HCT116 (cell line): ENCODE data around the gene TBC1D23. TPM values are rescaled to one million over a fixed set of nuclear protein-coding genes. Genes with fewer than 3 reads are reported as not detected.

Experiments used
- ATAC-seq: fragments of 200-7000 bp; cut with Tn5 transposase; 2 replicates; pipeline ENCODE4 v1.9.1; 2020; ENCODE audit warnings: mild to moderate bottlenecking, moderate library complexity
- BruUV-seq: library from RNA; stranded (reverse); fragments of 400-500 nt; replicated peaks from 2 replicates; lab custom pipeline; 2021; lab: Mats Ljungman, UMichigan
- CTCF ChIA-PET: fragments of 300-600 bp; sonication (Branson Sonifier 250); formaldehyde crosslinking; loops from one replicate; lab custom pipeline; 2021; ENCODE audit warnings: antibody characterized with exemption; lab: Charles Lee
- POLR2A ChIA-PET: fragments of 300-600, 350-600 bp; sonication (Branson Sonifier 250); formaldehyde crosslinking; loops from one replicate; lab custom pipeline; 2021; ENCODE audit warnings: antibody characterized with exemption; lab: Charles Lee
- RAD21 ChIA-PET, 2 experiments: fragments of 300-600 bp; sonication (Branson Sonifier 250); formaldehyde crosslinking; loops; one replicate each; lab custom pipeline; 2023; ENCODE audit warnings: low total read pairs in 2 of 2; ENCODE audit not compliant: uncharacterized antibody in 2 of 2, unreplicated experiment in 2 of 2, low non-redundant PET in 1 of 2; lab: Charles Lee
- DNase-seq: peaks from one replicate; pipeline ENCODE4 v3.0.0-alpha.2; 2010; ENCODE audit warnings: low read depth, low spot score
- H2AFZ ChIP-seq: fragments of 200-600 bp; shearing (Covaris generic), sonication (generic); 2 replicates; pipeline ENCODE4 v1.6.1; 2017; ENCODE audit warnings: low read depth, mixed run types, mixed read lengths, antibody characterized with exemption, low read length; ENCODE audit not compliant: poor library complexity, severe bottlenecking
- H3K27ac ChIP-seq: 2 replicates; pipeline ENCODE4 v1.5.1; 2012; ENCODE audit warnings: low read depth, low read length
- H3K27me3 ChIP-seq: fragments of 200-600 bp; sonication (generic); 2 replicates; pipeline ENCODE4 v1.6.1; 2016; ENCODE audit warnings: mixed run types, low read length, mixed read lengths; ENCODE audit not compliant: insufficient read depth
- H3K36me3 ChIP-seq, 2 experiments: fragments of 200-500 bp in 1 of 2; fragments of 200-600 bp in 1 of 2; sonication (Bioruptor generic) in 1 of 2; sonication (generic) in 1 of 2; 2 replicates each; pipeline versions ENCODE4 v1.5.1 to v1.6.1; 2014 to 2016; ENCODE audit warnings: low read length in 2 of 2, inconsistent platforms in 1 of 2, mixed read lengths in 1 of 2, mixed run types in 1 of 2; ENCODE audit not compliant: insufficient read depth in 2 of 2, control insufficient read depth in 1 of 2
- H3K4me1 ChIP-seq, 2 experiments: fragments of 200-600 bp in 1 of 2; sonication (generic) in 1 of 2; 2 replicates each; pipeline versions ENCODE4 v1.5.1 to v1.6.1; 2012 to 2017; ENCODE audit warnings: low read length in 2 of 2, inconsistent platforms in 1 of 2, mild to moderate bottlenecking in 1 of 2, mixed read lengths in 1 of 2, mixed run types in 1 of 2, moderate library complexity in 1 of 2; ENCODE audit not compliant: insufficient read depth in 2 of 2, control insufficient read depth in 1 of 2
- H3K4me2 ChIP-seq: fragments of 200-600 bp; sonication (generic); 2 replicates; pipeline ENCODE4 v1.6.1; 2017; ENCODE audit warnings: mixed run types, low read length, mixed read lengths
- H3K4me3 ChIP-seq, 2 experiments: fragments of 200-600 bp in 1 of 2; sonication (generic) in 1 of 2; replicated peaks in 1 of 2; 2 replicates each; pipeline ENCODE4 v1.5.1; 2011 to 2016; ENCODE audit warnings: low read length in 2 of 2, control low read depth in 1 of 2, low read depth in 1 of 2, mild to moderate bottlenecking in 1 of 2, mixed read lengths in 1 of 2, mixed run types in 1 of 2
- H3K79me2 ChIP-seq: fragments of 200-600 bp; sonication (generic); 2 replicates; pipeline ENCODE4 v1.6.1; 2017; ENCODE audit warnings: mild to moderate bottlenecking, mixed run types, low read length, moderate library complexity, mixed read lengths; ENCODE audit not compliant: insufficient read depth
- H3K9ac ChIP-seq: fragments of 200-600 bp; sonication (generic); 2 replicates; pipeline ENCODE4 v1.6.1; 2016; ENCODE audit warnings: low read length, mixed read lengths
- H3K9me2 ChIP-seq: fragments of 200-600 bp; sonication (generic), shearing (Covaris generic); 2 replicates; pipeline ENCODE4 v1.6.1; 2017; ENCODE audit warnings: mixed run types, mild to moderate bottlenecking, moderate library complexity; ENCODE audit not compliant: insufficient read depth
- H3K9me3 ChIP-seq, 2 experiments: fragments of 200-500 bp in 1 of 2; fragments of 200-600 bp in 1 of 2; sonication (Bioruptor generic) in 1 of 2; sonication (generic) in 1 of 2; 2 replicates each; pipeline ENCODE4 v1.6.1; 2014 to 2017; ENCODE audit warnings: low read length in 2 of 2, mixed read lengths in 2 of 2, inconsistent platforms in 1 of 2, low read depth in 1 of 2, mild to moderate bottlenecking in 1 of 2, mixed run types in 1 of 2, moderate library complexity in 1 of 2; ENCODE audit not compliant: control insufficient read depth in 1 of 2, insufficient read depth in 1 of 2
- H4K20me1 ChIP-seq: fragments of 200-600 bp; sonication (generic), shearing (Covaris generic); 2 replicates; pipeline ENCODE4 v1.6.1; 2017; ENCODE audit warnings: mixed run types, mild to moderate bottlenecking, moderate library complexity; ENCODE audit not compliant: insufficient read depth
- CBX3 ChIP-seq: IDR thresholded peaks from 2 replicates; pipeline ENCODE4 v1.6.1; 2012; ENCODE audit warnings: low read depth
- ELF1 ChIP-seq: IDR thresholded peaks from 2 replicates; pipeline ENCODE4 v1.6.1; 2012; ENCODE audit warnings: low read depth, borderline replicate concordance
- EZH2phosphoT487 ChIP-seq: fragments of 200-600 bp; IDR thresholded peaks from 2 replicates; pipeline ENCODE4 v1.6.1; 2018; ENCODE audit warnings: antibody characterized with exemption, borderline replicate concordance
- POLR2A ChIP-seq: IDR thresholded peaks from 2 replicates; pipeline ENCODE4 v1.7.0; 2011; ENCODE audit warnings: borderline replicate concordance; ENCODE audit not compliant: insufficient read depth, insufficient read length; ENCODE audit errors: extremely low read depth
- RAD21 ChIP-seq: IDR thresholded peaks from 2 replicates; pipeline ENCODE4 v1.6.1; 2012; ENCODE audit warnings: low read depth, mild to moderate bottlenecking
- REST ChIP-seq: IDR thresholded peaks from 2 replicates; pipeline ENCODE4 v1.6.1; 2012; ENCODE audit warnings: low read depth
- ZFX ChIP-seq: fragments of 450-650 bp; IDR thresholded peaks from 2 replicates; pipeline ENCODE4 v1.6.1; 2017
- ZNF274 ChIP-seq: fragments of 200-500 bp; sonication (Bioruptor generic); IDR thresholded peaks from 2 replicates; pipeline ENCODE4 v1.6.1; 2014; ENCODE audit warnings: mild to moderate bottlenecking, low read depth, low read length, inconsistent platforms
- intact Hi-C: fragments of 100-400 bp; cut with micrococcal nuclease; formaldehyde crosslinking; loops from 2 replicates; pipeline ENCODE4 v1.10.0; 2022
- total RNA-seq: library from RNA; stranded (reverse); gene quantifications from one replicate; pipeline ENCODE4 v1.2.1, GENCODE V29; 2021; ENCODE audit not compliant: unreplicated experiment
- TF ChIP-seq, protein P1 (sequence below): IDR thresholded peaks from 2 replicates; pipeline ENCODE4 v1.6.1; 2011; ENCODE audit warnings: mild to moderate bottlenecking, low read length, moderate library complexity; ENCODE audit not compliant: insufficient replicate concordance; ENCODE audit errors: extremely low read depth

The TBC1D23 gene
- total RNA-seq, 1 experiment from 2014 or later, result 21.9 TPM

- CTCF ChIA-PET, result interaction anchor here (2.1 kb wide), 1 partner anchor 10 kb away, joined by 7 read pairs; no protein-coding TSS in a partner anchor
Measured at GRCh38 chr3:100244264-100244663, 16.5 kb upstream of the TBC1D23 start.

GRCh38 chr3:100245136-100245535, 15.7 kb upstream of the TBC1D23 start:
- H3K27me3 ChIP-seq, result no peaks in the 10 kb centered on the region
- no peaks in the 10 kb centered on the region for H4K20me1 ChIP-seq
- H3K4me1 ChIP-seq, result no peaks in the 10 kb centered on the region
- no peak for DNase-seq
- H3K9ac ChIP-seq, result no peak overlapping the region
- CTCF ChIA-PET, result interaction anchor here (2.1 kb wide), 1 partner anchor 9 kb away, joined by 7 read pairs; no protein-coding TSS in a partner anchor
- no peaks in the 10 kb centered on the region for H3K9me2 ChIP-seq
- no peak overlapping the region for H3K4me3 ChIP-seq
- no peaks in the 10 kb centered on the region for H3K79me2 ChIP-seq
- no peak overlapping the region for H3K27ac ChIP-seq
- TF ChIP-seq, protein P1, sequence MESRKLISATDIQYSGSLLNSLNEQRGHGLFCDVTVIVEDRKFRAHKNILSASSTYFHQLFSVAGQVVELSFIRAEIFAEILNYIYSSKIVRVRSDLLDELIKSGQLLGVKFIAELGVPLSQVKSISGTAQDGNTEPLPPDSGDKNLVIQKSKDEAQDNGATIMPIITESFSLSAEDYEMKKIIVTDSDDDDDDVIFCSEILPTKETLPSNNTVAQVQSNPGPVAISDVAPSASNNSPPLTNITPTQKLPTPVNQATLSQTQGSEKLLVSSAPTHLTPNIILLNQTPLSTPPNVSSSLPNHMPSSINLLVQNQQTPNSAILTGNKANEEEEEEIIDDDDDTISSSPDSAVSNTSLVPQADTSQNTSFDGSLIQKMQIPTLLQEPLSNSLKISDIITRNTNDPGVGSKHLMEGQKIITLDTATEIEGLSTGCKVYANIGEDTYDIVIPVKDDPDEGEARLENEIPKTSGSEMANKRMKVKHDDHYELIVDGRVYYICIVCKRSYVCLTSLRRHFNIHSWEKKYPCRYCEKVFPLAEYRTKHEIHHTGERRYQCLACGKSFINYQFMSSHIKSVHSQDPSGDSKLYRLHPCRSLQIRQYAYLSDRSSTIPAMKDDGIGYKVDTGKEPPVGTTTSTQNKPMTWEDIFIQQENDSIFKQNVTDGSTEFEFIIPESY, result no peak
- no peak for TF ChIP-seq RAD21
- no peak for TF ChIP-seq EZH2phosphoT487
- TF ChIP-seq REST, result no peak
- TF ChIP-seq, all 23 proteins: peak for 0
- POLR2A ChIA-PET, result no interaction called here
- no TSS peak for BruUV-seq
- Histone ChIP-seq H3K36me3 (no peaks in the 10 kb centered on the region), H3K9me3 (no peaks in the 10 kb centered on the region), H3K4me2 (no peak overlapping the region), H2AFZ (no peak overlapping the region)
- intact Hi-C loops, result no loop called here
- RAD21 ChIA-PET, result no interaction called here
- ATAC-seq, result no peak

More at GRCh38 chr3:100244264-100244663, 16.5 kb upstream of the TBC1D23 start:
- POLR2A ChIA-PET, result no interaction called here
- DNase-seq (no peak), ATAC-seq (no peak)
- no peaks in the 10 kb centered on the region for H3K4me1 ChIP-seq
- no peak overlapping the region for H3K4me2 ChIP-seq
- RAD21 ChIA-PET, result no interaction called here
- H3K79me2 ChIP-seq, result no peaks in the 10 kb centered on the region
- no peaks in the 10 kb centered on the region for H3K36me3 ChIP-seq
- intact Hi-C loops, result no loop called here
- no peak overlapping the region for H3K4me3 ChIP-seq
- H2AFZ ChIP-seq, result no peak overlapping the region
- no peak overlapping the region for H3K27ac ChIP-seq
- no peaks in the 10 kb centered on the region for H3K27me3 ChIP-seq
- no peak overlapping the region for H3K9ac ChIP-seq
- H3K9me2 ChIP-seq, result no peaks in the 10 kb centered on the region
- no TSS peak for BruUV-seq
- TF ChIP-seq ELF1 (no peak), ZFX (no peak), RAD21 (no peak), POLR2A (no peak), ZNF274 (no peak), CBX3 (no peak)
- no peaks in the 10 kb centered on the region for H3K9me3 ChIP-seq
- H4K20me1 ChIP-seq, result no peaks in the 10 kb centered on the region
